ENCODE measurements around the gene SPC24.

Gene SPC24

GRCh38 chr19:11155373-11156120 is at the start of gene SPC24:
SPC24 (minus strand) TSS chr19:11155782; CDS start chr19:11155776, 6 bp downstream.
- Histone ChIP-seq H2AFZ (ENCODE audit: low read length) (0 out of 2 replicates have a peak within 1 kb of the TSS, but pooled peaks have one; percentile 32), H4K20me1 (ENCODE audit: insufficient read depth, low read length) (no peaks in the 10 kb centered on the region), H3K27ac (ENCODE audit: low read depth, low read length, poor library complexity, severe bottlenecking) (peak within 1 kb of the TSS; percentile 60), H3K9me2 (ENCODE audit: low read depth, low read length) (no peaks in the 10 kb centered on the region), H3K4me2 (ENCODE audit: low read length) (peak within 1 kb of the TSS; percentile 84), H3K4me3 (ENCODE audit: low read depth, low read length, poor library complexity, severe bottlenecking) (peak within 1 kb of the TSS; percentile 95), H3F3A (ENCODE audit: insufficient read depth, low read length) (no peaks in the 10 kb centered on the region), H3K36me3 (ENCODE audit: insufficient read depth, low read length) (peaks cover 18% of the 10 kb centered on the region), H3K79me2 (ENCODE audit: insufficient read depth, low read length) (peaks cover 29% of the 10 kb centered on the region), H3K27me3 (ENCODE audit: insufficient read depth, low read length) (no peaks in the 10 kb centered on the region), H3K9me3 (ENCODE audit: low read length) (no peaks in the 10 kb centered on the region), H3K4me1 (ENCODE audit: insufficient read depth, low read length, severe bottlenecking) (peaks cover 18% of the 10 kb centered on the region), H3K9ac (ENCODE audit: low read length) (peak within 1 kb of the TSS; percentile 95)
- TF ChIP-seq, protein P1, sequence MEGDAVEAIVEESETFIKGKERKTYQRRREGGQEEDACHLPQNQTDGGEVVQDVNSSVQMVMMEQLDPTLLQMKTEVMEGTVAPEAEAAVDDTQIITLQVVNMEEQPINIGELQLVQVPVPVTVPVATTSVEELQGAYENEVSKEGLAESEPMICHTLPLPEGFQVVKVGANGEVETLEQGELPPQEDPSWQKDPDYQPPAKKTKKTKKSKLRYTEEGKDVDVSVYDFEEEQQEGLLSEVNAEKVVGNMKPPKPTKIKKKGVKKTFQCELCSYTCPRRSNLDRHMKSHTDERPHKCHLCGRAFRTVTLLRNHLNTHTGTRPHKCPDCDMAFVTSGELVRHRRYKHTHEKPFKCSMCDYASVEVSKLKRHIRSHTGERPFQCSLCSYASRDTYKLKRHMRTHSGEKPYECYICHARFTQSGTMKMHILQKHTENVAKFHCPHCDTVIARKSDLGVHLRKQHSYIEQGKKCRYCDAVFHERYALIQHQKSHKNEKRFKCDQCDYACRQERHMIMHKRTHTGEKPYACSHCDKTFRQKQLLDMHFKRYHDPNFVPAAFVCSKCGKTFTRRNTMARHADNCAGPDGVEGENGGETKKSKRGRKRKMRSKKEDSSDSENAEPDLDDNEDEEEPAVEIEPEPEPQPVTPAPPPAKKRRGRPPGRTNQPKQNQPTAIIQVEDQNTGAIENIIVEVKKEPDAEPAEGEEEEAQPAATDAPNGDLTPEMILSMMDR (IDR thresholded peaks at IDR 0.05; ENCODE audit: low read length), result no peak
- TF ChIP-seq EZH2 (IDR thresholded peaks at IDR 0.05; ENCODE audit: borderline replicate concordance, low read length), result no peak

- Histone ChIP-seq H3K36me3 (ENCODE audit: insufficient read depth, low read length) (no peaks in the 10 kb centered on the region), H3K4me3 (ENCODE audit: low read depth, low read length, poor library complexity, severe bottlenecking) (no peak overlapping the region), H3K4me1 (ENCODE audit: insufficient read depth, low read length, severe bottlenecking) (peaks cover 48% of the 10 kb centered on the region), H3K79me2 (ENCODE audit: insufficient read depth, low read length) (no peaks in the 10 kb centered on the region), H4K20me1 (ENCODE audit: insufficient read depth, low read length) (no peaks in the 10 kb centered on the region), H3K27me3 (ENCODE audit: insufficient read depth, low read length) (no peaks in the 10 kb centered on the region), H3F3A (ENCODE audit: insufficient read depth, low read length) (0 out of 2 replicates have a peak, but pooled peaks cover 3% of the 10 kb centered on the region), H3K9me3 (ENCODE audit: low read length) (no peaks in the 10 kb centered on the region), H2AFZ (ENCODE audit: low read length) (no peak overlapping the region), H3K27ac (ENCODE audit: low read depth, low read length, poor library complexity, severe bottlenecking) (peak overlapping the region; percentile 87), H3K4me2 (ENCODE audit: low read length) (no peak overlapping the region; the same call in 1 of the 2 replicates), H3K9ac (ENCODE audit: low read length) (peak overlapping the region; percentile 30; the same call in 1 of the 2 replicates), H3K9me2 (ENCODE audit: low read depth, low read length) (no peaks in the 10 kb centered on the region)
- TF ChIP-seq, protein P1 (IDR thresholded peaks at IDR 0.05; ENCODE audit: low read length), result no peak
- no peak for TF ChIP-seq EZH2 (IDR thresholded peaks at IDR 0.05; ENCODE audit: borderline replicate concordance, low read length)
Measured at GRCh38 chr19:11204943-11205349, 49.4 kb upstream of the SPC24 start.

GRCh38 chr19:11204076-11204602 is 48.6 kb upstream of the SPC24 start:
- Histone ChIP-seq H3K36me3 (ENCODE audit: insufficient read depth, low read length) (no peaks in the 10 kb centered on the region), H4K20me1 (ENCODE audit: insufficient read depth, low read length) (no peaks in the 10 kb centered on the region), H3K9ac (ENCODE audit: low read length) (no peak overlapping the region), H3K27ac (ENCODE audit: low read depth, low read length, poor library complexity, severe bottlenecking) (peak overlapping the region; percentile 87), H3K9me2 (ENCODE audit: low read depth, low read length) (no peaks in the 10 kb centered on the region), H3K27me3 (ENCODE audit: insufficient read depth, low read length) (no peaks in the 10 kb centered on the region), H3F3A (ENCODE audit: insufficient read depth, low read length) (0 out of 2 replicates have a peak, but pooled peaks cover 3% of the 10 kb centered on the region), H3K4me3 (ENCODE audit: low read depth, low read length, poor library complexity, severe bottlenecking) (no peak overlapping the region), H2AFZ (ENCODE audit: low read length) (no peak overlapping the region), H3K9me3 (ENCODE audit: low read length) (no peaks in the 10 kb centered on the region), H3K79me2 (ENCODE audit: insufficient read depth, low read length) (no peaks in the 10 kb centered on the region), H3K4me2 (ENCODE audit: low read length) (no peak overlapping the region), H3K4me1 (ENCODE audit: insufficient read depth, low read length, severe bottlenecking) (peaks cover 56% of the 10 kb centered on the region)
- no peak for TF ChIP-seq EZH2 (IDR thresholded peaks at IDR 0.05; ENCODE audit: borderline replicate concordance, low read length)
- TF ChIP-seq, protein P1 (IDR thresholded peaks at IDR 0.05; ENCODE audit: low read length), result no peak; the same call in 1 of the 2 replicates
